HG03520 (cell line): ENCODE measurements around the gene ZMIZ1.

Experiments used
- ATAC-seq: cut with Tn5 transposase; IDR thresholded peaks from one replicate; pipeline ENCODE4 v1.9.1; 2021; ENCODE audit warnings: mild to moderate bottlenecking, moderate library complexity; ENCODE audit not compliant: unreplicated experiment

Gene ZMIZ1

GRCh38 chr10:79258894-79259293 lies 190.1 kb downstream of the ZMIZ1 start:
- no peak for ATAC-seq

GRCh38 chr10:79259834-79260233 lies 191.1 kb downstream of the ZMIZ1 start:
- ATAC-seq, result peak; percentile 49

- no peak for ATAC-seq
These were observed 192.3 kb downstream of the ZMIZ1 start for GRCh38 chr10:79260811-79261740.

- no peak for ATAC-seq
These were observed 193.4 kb downstream of the ZMIZ1 start for GRCh38 chr10:79262131-79262530.

- no peak for ATAC-seq
These were observed 194.4 kb downstream of the ZMIZ1 start for GRCh38 chr10:79262959-79263746.

- no peak for ATAC-seq
These were observed 195.2 kb downstream of the ZMIZ1 start for GRCh38 chr10:79263939-79264338.

- no peak for ATAC-seq
These were observed 196.2 kb downstream of the ZMIZ1 start for GRCh38 chr10:79264942-79265341.

GRCh38 chr10:79266084-79266483 lies 197.3 kb downstream of the ZMIZ1 start:
- ATAC-seq, result peak; percentile 19

- peak; percentile 84 for ATAC-seq
These were observed 198.0 kb downstream of the ZMIZ1 start for GRCh38 chr10:79266543-79267312.

- ATAC-seq, result no peak
These were observed 198.7 kb downstream of the ZMIZ1 start for GRCh38 chr10:79267499-79267898.

GRCh38 chr10:79268161-79268601 lies 199.4 kb downstream of the ZMIZ1 start:
- ATAC-seq, result no peak

GRCh38 chr10:79268742-79269141 lies 200.0 kb downstream of the ZMIZ1 start:
- no peak for ATAC-seq

- no peak for ATAC-seq
These were observed 200.7 kb downstream of the ZMIZ1 start for GRCh38 chr10:79269443-79269842.

GRCh38 chr10:79269969-79270368 lies 201.2 kb downstream of the ZMIZ1 start:
- no peak for ATAC-seq

GRCh38 chr10:79270466-79271246 lies 201.9 kb downstream of the ZMIZ1 start:
- ATAC-seq, result no peak

- no peak for ATAC-seq
These were observed 203.6 kb downstream of the ZMIZ1 start for GRCh38 chr10:79272353-79272752.

GRCh38 chr10:79273604-79274003 lies 204.8 kb downstream of the ZMIZ1 start:
- no peak for ATAC-seq

- no peak for ATAC-seq
These were observed 205.7 kb downstream of the ZMIZ1 start for GRCh38 chr10:79274279-79275104.

- no peak for ATAC-seq
These were observed 206.3 kb downstream of the ZMIZ1 start for GRCh38 chr10:79275105-79275430.
